ENCODE measurements around the gene ODF4. TPM values are rescaled to one million over a fixed set of nuclear protein-coding genes. Genes with fewer than 3 reads are reported as not detected.
"Not testable (repeated sequence)": the region's sequence is repeated elsewhere in the genome, so short reads cannot be mapped to it uniquely, and the experiment has no call there.

The ODF4 gene
- total RNA-seq, 1 donor from 2014 or later, result not detected

- H3K4me3 ChIP-seq (ENCODE audit: low read depth, low read length), result no peak overlapping the region
- TF ChIP-seq CTCF (IDR thresholded peaks at IDR 0.05; ENCODE audit: insufficient read depth, low read length, poor library complexity, severe bottlenecking), result no peak
- no peaks in the 10 kb centered on the region for H3K36me3 ChIP-seq (ENCODE audit: control insufficient read depth, insufficient read depth, low read length)
- no peak for DNase-seq (ENCODE audit: low read depth)
- H3K27me3 ChIP-seq (ENCODE audit: control insufficient read depth, insufficient read depth, low read length), result peaks cover 15% of the 10 kb centered on the region
Measured at GRCh38 chr17:8345052-8345690, 5.5 kb downstream of the ODF4 start.

- no peak overlapping the region for H3K4me3 ChIP-seq (ENCODE audit: low read depth, low read length)
- H3K27me3 ChIP-seq (ENCODE audit: control insufficient read depth, insufficient read depth, low read length), result peaks cover 15% of the 10 kb centered on the region
- H3K36me3 ChIP-seq (ENCODE audit: control insufficient read depth, insufficient read depth, low read length), result no peaks in the 10 kb centered on the region
- no peak for TF ChIP-seq CTCF (IDR thresholded peaks at IDR 0.05; ENCODE audit: insufficient read depth, low read length, poor library complexity, severe bottlenecking)
- no peak for DNase-seq (ENCODE audit: low read depth)
Measured at GRCh38 chr17:8345951-8346665, 6.5 kb downstream of the ODF4 start.

- H3K27me3 ChIP-seq (ENCODE audit: control insufficient read depth, insufficient read depth, low read length), result peaks cover 15% of the 10 kb centered on the region
- not testable (repeated sequence) for DNase-seq (ENCODE audit: low read depth); H3K36me3 ChIP-seq (ENCODE audit: control insufficient read depth, insufficient read depth, low read length); H3K4me3 ChIP-seq (ENCODE audit: low read depth, low read length)
Measured at GRCh38 chr17:8347001-8347400, 7.4 kb downstream of the ODF4 start.

- no peak overlapping the region for H3K4me3 ChIP-seq (ENCODE audit: low read depth, low read length)
- no peak for DNase-seq (ENCODE audit: low read depth)
- no peak for TF ChIP-seq CTCF (IDR thresholded peaks at IDR 0.05; ENCODE audit: insufficient read depth, low read length, poor library complexity, severe bottlenecking)
- H3K36me3 ChIP-seq (ENCODE audit: control insufficient read depth, insufficient read depth, low read length), result no peaks in the 10 kb centered on the region
- H3K27me3 ChIP-seq (ENCODE audit: control insufficient read depth, insufficient read depth, low read length), result peaks cover 14% of the 10 kb centered on the region
Measured at GRCh38 chr17:8350339-8350738, 10.7 kb downstream of the ODF4 start.

GRCh38 chr17:8353736-8354135, 14.1 kb downstream of the ODF4 start:
- no peak for DNase-seq (ENCODE audit: low read depth)
- Histone ChIP-seq H3K36me3 (ENCODE audit: control insufficient read depth, insufficient read depth, low read length) (no peaks in the 10 kb centered on the region), H3K4me3 (ENCODE audit: low read depth, low read length) (no peak overlapping the region), H3K27me3 (ENCODE audit: control insufficient read depth, insufficient read depth, low read length) (no peaks in the 10 kb centered on the region)
- no peak for TF ChIP-seq CTCF (IDR thresholded peaks at IDR 0.05; ENCODE audit: insufficient read depth, low read length, poor library complexity, severe bottlenecking)

- Histone ChIP-seq H3K4me3 (ENCODE audit: low read depth, low read length) (no peak overlapping the region), H3K36me3 (ENCODE audit: control insufficient read depth, insufficient read depth, low read length) (no peaks in the 10 kb centered on the region), H3K27me3 (ENCODE audit: control insufficient read depth, insufficient read depth, low read length) (no peaks in the 10 kb centered on the region)
- no peak for TF ChIP-seq CTCF (IDR thresholded peaks at IDR 0.05; ENCODE audit: insufficient read depth, low read length, poor library complexity, severe bottlenecking)
- DNase-seq (ENCODE audit: low read depth), result no peak
Measured at GRCh38 chr17:8354236-8354635, 14.6 kb downstream of the ODF4 start.
